ENCODE results near the gene SCRN2. TPM values are rescaled to one million over a fixed set of nuclear protein-coding genes. Genes with fewer than 3 reads are reported as not detected.

SCRN2 gene
- total RNA-seq, 1 donor from 2014 or later = 37.8 TPM

DNA sequence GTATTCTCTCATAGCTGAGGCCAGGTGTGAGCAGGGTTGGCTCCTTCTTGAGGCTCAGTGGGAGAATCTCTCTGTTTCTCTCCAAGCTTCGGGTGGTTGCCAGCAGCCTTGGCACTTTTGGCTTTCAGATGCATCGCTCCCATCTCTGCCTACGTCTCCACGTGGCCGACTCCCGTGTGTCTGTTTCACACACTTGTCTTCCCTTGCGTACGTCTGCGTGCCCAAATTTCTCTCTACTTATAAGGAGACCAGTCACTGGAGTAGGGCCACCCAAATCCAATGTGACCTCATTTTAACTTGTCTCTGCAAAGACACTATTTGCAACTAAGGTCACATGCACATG lies 34.2 kb downstream of the SCRN2 start:
- no peak for DNase-seq (ENCODE audit: low read depth, low spot score)
- Mint-ChIP-seq H3K4me1 (no peaks in the 10 kb centered on the region), H3K27ac (ENCODE audit: unreplicated experiment) (no peak overlapping the region), H3K36me3 (ENCODE audit: low read depth) (no peaks in the 10 kb centered on the region), H3K9me3 (no peaks in the 10 kb centered on the region), H3K27me3 (ENCODE audit: low read depth) (peaks cover 27% of the 10 kb centered on the region), H3K4me3 (no peak overlapping the region)
- TF ChIP-seq, protein P1, sequence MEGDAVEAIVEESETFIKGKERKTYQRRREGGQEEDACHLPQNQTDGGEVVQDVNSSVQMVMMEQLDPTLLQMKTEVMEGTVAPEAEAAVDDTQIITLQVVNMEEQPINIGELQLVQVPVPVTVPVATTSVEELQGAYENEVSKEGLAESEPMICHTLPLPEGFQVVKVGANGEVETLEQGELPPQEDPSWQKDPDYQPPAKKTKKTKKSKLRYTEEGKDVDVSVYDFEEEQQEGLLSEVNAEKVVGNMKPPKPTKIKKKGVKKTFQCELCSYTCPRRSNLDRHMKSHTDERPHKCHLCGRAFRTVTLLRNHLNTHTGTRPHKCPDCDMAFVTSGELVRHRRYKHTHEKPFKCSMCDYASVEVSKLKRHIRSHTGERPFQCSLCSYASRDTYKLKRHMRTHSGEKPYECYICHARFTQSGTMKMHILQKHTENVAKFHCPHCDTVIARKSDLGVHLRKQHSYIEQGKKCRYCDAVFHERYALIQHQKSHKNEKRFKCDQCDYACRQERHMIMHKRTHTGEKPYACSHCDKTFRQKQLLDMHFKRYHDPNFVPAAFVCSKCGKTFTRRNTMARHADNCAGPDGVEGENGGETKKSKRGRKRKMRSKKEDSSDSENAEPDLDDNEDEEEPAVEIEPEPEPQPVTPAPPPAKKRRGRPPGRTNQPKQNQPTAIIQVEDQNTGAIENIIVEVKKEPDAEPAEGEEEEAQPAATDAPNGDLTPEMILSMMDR (conservative IDR thresholded peaks at IDR 0.05) = no peak

GRCh38 chr17:47806026-47806912 lies 34.8 kb downstream of the SCRN2 start:
- no peak overlapping the region for H3K27ac Mint-ChIP-seq (ENCODE audit: unreplicated experiment)
- no peaks in the 10 kb centered on the region for H3K9me3 Mint-ChIP-seq
- peaks cover 33% of the 10 kb centered on the region for H3K27me3 Mint-ChIP-seq (ENCODE audit: low read depth)
- no peaks in the 10 kb centered on the region for H3K4me1 Mint-ChIP-seq
- TF ChIP-seq, protein P1 (conservative IDR thresholded peaks at IDR 0.05) = no peak
- H3K4me3 Mint-ChIP-seq = no peak overlapping the region
- no peak for DNase-seq (ENCODE audit: low read depth, low spot score)
- H3K36me3 Mint-ChIP-seq (ENCODE audit: low read depth) = no peaks in the 10 kb centered on the region

- no peak for DNase-seq (ENCODE audit: low read depth, low spot score)
- H3K4me3 Mint-ChIP-seq = no peak overlapping the region
- no peak overlapping the region for H3K27ac Mint-ChIP-seq (ENCODE audit: unreplicated experiment)
- no peaks in the 10 kb centered on the region for H3K36me3 Mint-ChIP-seq (ENCODE audit: low read depth)
- TF ChIP-seq, protein P1 (conservative IDR thresholded peaks at IDR 0.05) = no peak
- peaks cover 43% of the 10 kb centered on the region for H3K27me3 Mint-ChIP-seq (ENCODE audit: low read depth)
- H3K9me3 Mint-ChIP-seq = no peaks in the 10 kb centered on the region
- H3K4me1 Mint-ChIP-seq = no peaks in the 10 kb centered on the region
These were observed 36.6 kb downstream of the SCRN2 start for GRCh38 chr17:47804461-47804860.

DNA sequence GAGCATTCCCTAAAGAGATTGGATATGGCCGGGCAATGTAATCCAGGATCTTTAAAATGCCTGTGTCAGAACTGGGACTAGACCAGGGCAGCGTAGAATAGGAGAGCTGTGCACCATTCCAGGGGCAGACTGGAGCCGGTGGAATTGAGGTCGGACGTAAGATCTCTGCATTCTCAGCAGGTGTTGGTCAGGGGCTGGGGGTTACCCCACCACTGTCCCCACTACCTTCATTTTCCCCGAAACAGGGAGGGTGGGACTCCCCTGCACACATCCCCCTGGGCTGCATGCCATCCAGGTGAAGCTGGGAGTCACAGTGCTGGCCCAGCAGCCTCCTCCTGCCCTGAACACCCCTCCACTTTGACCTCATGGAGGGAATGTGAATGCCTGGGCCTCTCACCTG lies 37.3 kb downstream of the SCRN2 start:
- H3K4me1 Mint-ChIP-seq = no peaks in the 10 kb centered on the region
- H3K36me3 Mint-ChIP-seq (ENCODE audit: low read depth) = no peaks in the 10 kb centered on the region
- no peak overlapping the region for H3K27ac Mint-ChIP-seq (ENCODE audit: unreplicated experiment)
- no peaks in the 10 kb centered on the region for H3K9me3 Mint-ChIP-seq
- H3K4me3 Mint-ChIP-seq = no peak overlapping the region
- TF ChIP-seq, protein P1 (conservative IDR thresholded peaks at IDR 0.05) = no peak
- DNase-seq (ENCODE audit: low read depth, low spot score) = no peak
- peaks cover 43% of the 10 kb centered on the region for H3K27me3 Mint-ChIP-seq (ENCODE audit: low read depth)

- no peaks in the 10 kb centered on the region for H3K9me3 Mint-ChIP-seq
These were observed 37.9 kb downstream of the SCRN2 start for GRCh38 chr17:47803201-47803600.

More at GRCh38 chr17:47803201-47803600, 37.9 kb downstream of the SCRN2 start:
- TF ChIP-seq, protein P1 (conservative IDR thresholded peaks at IDR 0.05) = no peak
- DNase-seq (ENCODE audit: low read depth, low spot score) = no peak
- Mint-ChIP-seq H3K27ac (ENCODE audit: unreplicated experiment) (no peak overlapping the region), H3K4me1 (no peaks in the 10 kb centered on the region), H3K36me3 (ENCODE audit: low read depth) (no peaks in the 10 kb centered on the region), H3K27me3 (ENCODE audit: low read depth) (peaks cover 48% of the 10 kb centered on the region), H3K4me3 (no peak overlapping the region)
